HG03064 (cell line): ENCODE measurements around the gene GRIN3A.
"Not testable (repeated sequence)": the region's sequence is repeated elsewhere in the genome, so short reads cannot be mapped to it uniquely, and the experiment has no call there.

Experiments
- ATAC-seq: cut with Tn5 transposase; IDR thresholded peaks from one replicate; pipeline ENCODE4 v1.9.1; 2021; ENCODE audit warnings: low read depth; ENCODE audit not compliant: unreplicated experiment

The GRIN3A gene

GRCh38 chr9:101738566-101739183 is at the start of gene GRIN3A:
GRIN3A (minus strand) TSS chr9:101738647; CDS start chr9:101737979, 668 bp downstream.
- ATAC-seq: no peak

- no peak for ATAC-seq
Observed at GRCh38 chr9:101787891-101788290, 49.4 kb upstream of the GRIN3A start.

DNA sequence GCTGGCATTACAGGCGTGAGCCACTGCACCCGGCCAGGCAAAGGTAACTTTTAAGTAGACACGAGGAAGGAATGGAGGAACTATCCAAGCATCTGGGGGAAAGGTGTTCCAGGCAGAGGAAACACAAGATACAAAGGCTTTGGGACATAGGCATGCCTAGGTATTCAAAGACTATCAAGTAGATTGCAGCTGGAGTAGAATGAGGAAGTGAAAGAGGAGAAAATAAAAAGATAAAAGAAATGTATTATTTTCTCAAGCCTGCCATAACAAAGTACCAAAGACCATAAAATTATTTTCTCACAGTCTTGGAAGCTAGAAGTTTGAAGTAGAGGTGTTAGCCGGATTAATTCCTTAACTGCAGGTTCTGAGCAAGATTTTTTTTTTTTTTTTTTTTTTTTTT is 39.9 kb upstream of the GRIN3A start:
- ATAC-seq: no peak

DNA sequence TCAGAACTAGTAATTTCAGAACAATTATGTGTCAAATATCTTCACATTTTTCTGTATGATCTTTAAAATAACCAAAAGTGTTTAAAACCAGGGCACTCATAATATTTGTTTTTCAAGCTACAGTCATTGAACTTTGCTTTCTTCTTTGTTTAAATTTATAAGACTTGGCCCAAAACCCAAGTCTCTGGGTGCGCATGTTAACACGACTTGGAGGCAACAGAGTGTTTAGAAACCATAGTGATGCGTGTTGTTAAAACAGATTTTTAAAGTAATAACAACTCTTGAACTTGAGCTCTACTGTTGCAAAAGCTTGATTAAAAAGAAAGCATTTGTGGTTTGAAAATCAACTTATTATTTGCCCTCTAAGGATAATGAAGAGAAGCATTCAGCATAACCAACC is 26.0 kb upstream of the GRIN3A start:
- no peak for ATAC-seq

- no peak for ATAC-seq
Observed at GRCh38 chr9:101758304-101758930, 20.0 kb upstream of the GRIN3A start.

GRCh38 chr9:101753716-101754115 is 15.3 kb upstream of the GRIN3A start:
- no peak for ATAC-seq

GRCh38 chr9:101751895-101752294 is 13.4 kb upstream of the GRIN3A start:
- no peak for ATAC-seq

DNA sequence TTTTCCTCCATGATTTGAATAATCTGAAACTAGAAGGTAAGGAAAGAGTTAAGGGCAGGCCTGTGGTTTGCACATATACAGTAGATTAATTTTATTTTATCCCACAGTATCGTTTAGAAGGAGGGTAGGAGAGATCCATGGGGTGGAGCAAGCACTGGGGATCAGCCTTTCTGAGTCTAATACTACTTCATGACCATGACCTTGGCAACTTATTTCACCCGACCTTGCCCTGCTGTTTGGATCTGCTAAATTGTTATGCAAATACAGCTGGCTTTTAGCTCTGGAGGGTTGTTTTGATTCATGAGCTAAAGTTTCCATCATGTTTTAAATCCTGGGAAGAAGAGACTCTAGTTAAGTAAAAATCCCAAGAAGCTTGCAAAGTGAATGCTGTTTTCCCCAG is 864 bp upstream of the GRIN3A start:
- no peak for ATAC-seq

DNA sequence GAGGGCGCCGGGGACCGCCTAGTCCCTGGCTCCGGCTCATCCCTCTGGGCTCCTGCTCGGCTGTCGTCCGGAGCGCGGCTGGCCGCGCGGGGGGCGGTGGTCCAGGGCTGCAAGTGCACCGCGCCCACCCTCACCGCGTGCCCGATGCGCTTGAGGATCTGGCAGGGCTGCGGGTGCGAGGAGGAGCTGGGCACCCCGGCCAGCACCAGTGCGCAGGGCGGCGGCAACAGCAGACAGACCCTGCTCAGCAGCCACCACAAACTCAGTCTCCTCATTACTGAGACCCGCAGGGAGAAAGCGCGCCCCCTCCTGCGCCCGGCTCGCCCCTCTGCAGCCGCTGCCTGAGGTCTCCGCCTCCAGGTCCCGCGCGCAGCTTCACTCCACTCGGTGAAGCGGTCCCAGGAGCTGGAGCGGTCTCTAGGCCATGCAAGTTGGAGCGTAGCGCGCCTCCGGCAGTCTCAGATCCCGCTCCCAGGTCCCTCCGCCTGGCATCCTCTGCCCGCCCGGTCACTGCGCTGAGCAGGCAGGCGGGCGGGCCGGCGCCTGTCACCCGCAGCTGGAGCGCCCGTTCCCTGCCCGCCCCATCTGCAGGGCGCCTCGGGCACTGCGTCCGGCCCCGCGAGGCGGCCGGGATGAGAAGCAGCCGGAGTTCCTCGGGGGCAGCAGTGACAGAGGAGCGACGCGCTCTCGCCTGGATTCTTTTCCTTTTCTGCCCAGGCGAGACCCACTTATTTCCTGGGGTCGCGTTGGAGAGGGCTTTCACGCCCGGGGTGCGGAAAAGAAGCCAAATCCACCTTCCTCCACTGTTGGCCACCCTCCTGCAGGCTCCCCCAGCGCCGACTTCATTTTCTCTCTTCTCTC is 512 bp downstream of the GRIN3A start:
- no peak for ATAC-seq

DNA sequence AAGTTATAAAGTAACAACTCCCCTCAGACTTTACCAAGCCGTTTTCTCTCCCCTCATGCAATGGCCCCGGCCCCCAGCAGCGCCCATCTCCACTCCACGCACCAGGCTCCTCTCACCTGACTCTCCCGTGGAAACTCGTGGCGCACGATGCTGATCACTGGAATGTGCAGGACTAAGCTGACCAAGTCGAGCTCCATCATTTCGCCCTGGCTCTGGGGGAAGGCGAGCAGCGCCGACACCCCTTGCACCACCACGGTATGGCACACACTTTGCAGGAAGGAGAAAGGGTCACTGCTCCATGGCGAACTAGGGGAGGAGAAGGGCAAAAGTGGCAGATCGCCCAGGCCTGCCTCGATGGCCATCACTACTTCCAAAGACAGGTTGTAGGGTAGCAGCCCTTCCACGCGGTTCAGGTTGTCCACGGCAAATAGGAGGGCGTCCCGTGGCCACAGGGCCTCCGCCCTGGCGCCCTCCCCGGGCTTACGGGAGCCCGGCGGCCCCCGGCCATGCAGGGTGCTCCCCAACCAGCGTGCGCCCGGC is 1.2 kb downstream of the GRIN3A start:
- no peak for ATAC-seq

DNA sequence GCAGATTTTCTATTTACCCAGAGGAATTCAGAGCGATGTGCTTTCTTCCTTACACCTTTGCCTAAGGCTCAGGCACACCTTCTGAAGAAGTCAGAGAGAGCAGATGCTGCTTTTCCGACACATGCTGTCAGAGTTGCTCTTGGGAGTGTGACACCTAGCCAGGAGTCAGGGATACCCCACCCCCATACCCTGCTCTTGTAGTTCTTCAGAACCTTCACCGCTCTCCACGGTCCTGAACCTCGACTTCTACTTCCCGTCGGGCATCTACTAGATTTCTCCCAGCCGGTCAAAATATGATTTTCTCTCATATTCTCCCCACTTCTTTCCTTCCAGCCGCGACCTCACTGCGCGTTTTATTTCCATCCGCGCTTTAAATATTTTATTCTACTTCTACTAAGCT is 1.7 kb downstream of the GRIN3A start:
- no peak for ATAC-seq

- no peak for ATAC-seq
Observed at GRCh38 chr9:101731429-101731828, 7.0 kb downstream of the GRIN3A start.

GRCh38 chr9:101727612-101728524 is 10.6 kb downstream of the GRIN3A start:
- ATAC-seq: peak; percentile 88

DNA sequence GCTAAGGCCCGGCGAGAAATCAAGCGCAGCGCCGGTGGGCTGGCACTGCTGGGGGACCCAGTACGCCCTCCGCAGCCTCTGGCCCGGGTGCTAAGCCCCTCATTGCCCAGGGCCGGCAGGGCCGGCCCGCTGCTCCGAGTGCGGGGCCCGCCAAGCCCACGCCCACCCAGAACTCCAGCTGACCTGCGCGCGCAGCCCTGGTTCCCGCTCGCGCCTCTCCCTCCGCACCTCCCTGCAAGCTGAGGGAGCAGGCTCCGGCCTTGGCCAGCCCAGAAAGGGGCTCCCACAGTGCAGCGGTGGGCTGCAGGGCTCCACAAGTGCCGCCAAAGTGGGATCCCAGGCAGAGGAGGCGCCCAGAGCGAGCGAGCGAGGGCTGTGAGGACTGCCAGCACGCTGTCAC is 14.2 kb downstream of the GRIN3A start:
- ATAC-seq: not testable (repeated sequence)

DNA sequence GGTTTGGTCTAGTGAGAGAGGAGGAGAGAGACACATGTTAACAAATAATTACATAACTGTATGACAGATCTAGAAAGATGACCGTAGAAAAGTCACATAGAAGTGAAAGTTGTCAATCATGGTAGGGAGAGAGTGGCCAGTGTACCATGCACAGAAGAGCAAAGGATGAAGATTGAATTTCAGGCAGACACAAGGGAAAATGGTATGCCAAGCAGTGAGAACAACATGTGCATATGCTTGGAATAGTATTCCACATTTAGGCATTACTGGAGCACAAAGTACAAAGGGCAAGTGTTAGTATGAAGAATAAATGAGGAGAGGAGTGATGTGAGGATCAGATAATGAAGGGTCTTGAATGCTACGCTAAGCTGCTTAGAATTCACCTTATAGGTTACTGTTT is 20.3 kb downstream of the GRIN3A start:
- ATAC-seq: no peak

DNA sequence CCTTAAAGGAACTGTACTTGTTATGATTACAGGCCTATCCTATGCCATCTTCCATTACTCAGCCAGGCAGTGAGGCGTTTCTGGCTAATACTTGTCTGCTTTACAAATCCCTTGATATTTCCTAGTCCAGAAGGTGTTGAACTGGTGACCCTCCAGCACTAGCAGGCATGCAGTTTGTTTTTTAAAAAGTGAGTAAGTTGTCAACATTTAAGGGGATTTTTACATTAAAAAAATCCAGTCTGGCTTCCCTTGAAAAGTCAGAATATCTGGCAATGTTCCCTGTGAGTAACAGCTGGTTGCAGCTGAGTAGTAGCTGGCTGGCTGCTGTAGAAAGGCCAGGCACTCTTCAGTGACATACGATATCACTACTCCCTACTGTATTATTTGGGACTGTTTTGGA is 21.8 kb downstream of the GRIN3A start:
- ATAC-seq: no peak

GRCh38 chr9:101711330-101711941 is 27.0 kb downstream of the GRIN3A start:
- ATAC-seq: no peak

GRCh38 chr9:101708855-101709254 is 29.6 kb downstream of the GRIN3A start:
- no peak for ATAC-seq

DNA sequence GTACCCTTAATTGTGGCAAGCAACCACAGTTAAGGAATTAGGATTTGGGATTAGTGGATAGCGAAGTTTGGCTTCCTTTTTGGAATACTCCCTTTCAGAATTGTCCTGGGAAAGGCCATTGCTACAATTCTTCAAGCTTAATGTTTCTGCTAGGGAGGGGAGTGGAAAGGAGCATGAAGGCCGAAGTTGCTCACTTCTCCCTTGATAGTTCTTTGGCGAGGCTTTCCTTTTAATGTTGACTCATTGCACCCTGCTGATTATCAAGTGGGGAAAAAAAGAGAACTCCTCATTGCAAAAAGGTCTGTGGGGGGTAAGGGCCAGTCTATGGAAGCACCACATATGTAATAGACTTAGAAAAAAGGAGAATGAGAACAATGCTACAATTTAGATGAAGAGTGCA is 30.7 kb downstream of the GRIN3A start:
- ATAC-seq: no peak

- ATAC-seq: no peak
Observed at GRCh38 chr9:101706997-101707396, 31.4 kb downstream of the GRIN3A start.
